GM12801 (cell line): ENCODE measurements around the gene TXNDC17.

Source experiments
- CTCF ChIP-seq: IDR thresholded peaks from one replicate; pipeline ENCODE4 v1.5.1; 2011; ENCODE audit warnings: control low read depth; ENCODE audit not compliant: insufficient read length; ENCODE audit errors: extremely low read depth

Gene TXNDC17

GRCh38 chr17:6676802-6677157, 35.9 kb downstream of the TXNDC17 start:
- no peak for TF ChIP-seq CTCF

- TF ChIP-seq CTCF: no peak
Observed at GRCh38 chr17:6677158-6677831, 36.4 kb downstream of the TXNDC17 start.

GRCh38 chr17:6677946-6678345, 37.1 kb downstream of the TXNDC17 start:
- TF ChIP-seq CTCF: no peak

GRCh38 chr17:6679241-6679640, 38.4 kb downstream of the TXNDC17 start:
- TF ChIP-seq CTCF: no peak

- no peak for TF ChIP-seq CTCF
Observed at GRCh38 chr17:6681176-6681575, 40.3 kb downstream of the TXNDC17 start.

- no peak for TF ChIP-seq CTCF
Observed at GRCh38 chr17:6681671-6682070, 40.8 kb downstream of the TXNDC17 start.

GRCh38 chr17:6682339-6682738, 41.5 kb downstream of the TXNDC17 start:
- no peak for TF ChIP-seq CTCF
